ENCODE measurements around the gene DCAF15.
"Not testable (repeated sequence)": the region's sequence is repeated elsewhere in the genome, so short reads cannot be mapped to it uniquely, and the experiment has no call there.

DCAF15 gene

DNA sequence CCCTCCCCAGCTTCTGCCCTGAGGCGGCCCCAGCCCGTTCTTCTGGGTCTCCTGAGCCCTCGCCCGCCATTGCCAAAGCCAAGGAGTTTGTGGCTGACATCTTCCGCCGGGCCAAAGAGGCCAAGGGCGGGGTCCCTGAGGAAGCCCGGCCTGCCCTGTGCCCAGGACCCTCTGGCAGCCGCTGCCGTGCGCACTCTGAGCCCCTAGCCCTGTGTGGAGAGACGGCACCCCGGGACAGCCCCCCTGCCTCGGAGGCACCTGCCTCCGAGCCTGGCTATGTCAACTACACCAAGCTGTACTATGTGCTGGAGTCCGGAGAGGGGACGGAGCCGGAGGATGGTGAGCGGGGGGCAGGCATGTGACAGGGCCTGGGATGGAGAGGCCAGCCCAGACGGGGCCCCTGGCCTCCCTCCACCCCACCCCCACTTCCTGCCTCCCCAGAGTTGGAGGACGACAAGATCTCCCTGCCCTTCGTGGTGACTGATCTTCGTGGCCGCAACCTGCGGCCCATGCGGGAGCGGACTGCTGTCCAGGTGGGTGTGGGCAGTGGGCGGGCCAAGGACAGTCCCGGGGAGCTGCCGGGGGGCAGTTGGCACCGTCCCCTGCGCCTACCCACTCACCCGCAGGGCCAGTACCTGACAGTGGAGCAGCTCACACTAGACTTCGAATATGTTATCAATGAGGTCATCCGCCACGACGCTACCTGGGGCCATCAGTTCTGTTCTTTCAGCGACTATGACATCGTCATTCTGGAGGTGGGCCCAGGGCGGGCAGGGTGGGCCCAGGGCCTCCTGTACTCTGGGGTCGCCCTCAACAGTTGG lies 7.0 kb downstream of the DCAF15 start:
- DNase-seq (ENCODE audit: low read depth in 2 of 3, low spot score in 2 of 3), result no peak

DNA sequence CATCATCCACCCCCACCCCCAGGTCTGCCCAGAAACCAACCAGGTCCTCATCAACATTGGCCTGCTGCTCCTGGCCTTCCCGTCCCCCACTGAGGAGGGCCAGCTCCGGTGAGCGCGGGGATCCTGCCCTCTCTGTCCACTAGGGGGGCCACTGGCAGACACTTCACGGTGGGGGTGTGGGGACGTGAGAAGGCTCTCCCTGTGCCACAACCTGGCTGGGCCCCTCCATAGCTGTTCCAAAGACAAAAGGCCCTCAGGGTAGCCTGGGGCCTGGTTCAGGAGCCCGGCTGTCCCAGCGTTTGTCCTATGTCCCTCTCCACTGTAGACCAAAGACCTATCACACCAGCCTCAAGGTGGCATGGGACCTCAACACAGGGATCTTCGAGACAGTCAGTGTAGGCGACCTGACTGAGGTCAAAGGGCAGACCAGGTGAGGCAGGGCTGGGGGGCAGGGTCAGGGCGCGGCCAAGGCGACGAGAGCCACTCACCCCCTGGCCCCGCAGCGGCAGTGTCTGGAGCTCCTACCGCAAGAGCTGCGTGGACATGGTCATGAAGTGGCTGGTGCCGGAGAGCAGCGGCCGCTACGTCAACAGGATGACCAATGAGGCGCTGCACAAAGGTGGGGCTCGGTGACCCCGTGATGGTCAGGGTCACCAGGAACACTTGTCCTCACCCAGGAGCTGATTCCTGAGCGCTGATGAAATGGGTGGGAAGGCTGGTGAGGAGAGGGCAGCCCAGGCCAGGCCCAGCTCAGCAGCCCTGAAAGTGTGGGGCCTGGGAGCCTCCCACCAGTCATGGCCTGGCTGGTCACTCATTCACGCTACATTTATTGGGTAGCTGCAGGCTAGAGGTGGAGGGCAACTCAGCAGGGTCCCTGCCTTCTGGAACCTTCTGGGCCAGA lies 7.9 kb downstream of the DCAF15 start:
- no peak for DNase-seq (ENCODE audit: low read depth in 2 of 3, low spot score in 2 of 3)

DNA sequence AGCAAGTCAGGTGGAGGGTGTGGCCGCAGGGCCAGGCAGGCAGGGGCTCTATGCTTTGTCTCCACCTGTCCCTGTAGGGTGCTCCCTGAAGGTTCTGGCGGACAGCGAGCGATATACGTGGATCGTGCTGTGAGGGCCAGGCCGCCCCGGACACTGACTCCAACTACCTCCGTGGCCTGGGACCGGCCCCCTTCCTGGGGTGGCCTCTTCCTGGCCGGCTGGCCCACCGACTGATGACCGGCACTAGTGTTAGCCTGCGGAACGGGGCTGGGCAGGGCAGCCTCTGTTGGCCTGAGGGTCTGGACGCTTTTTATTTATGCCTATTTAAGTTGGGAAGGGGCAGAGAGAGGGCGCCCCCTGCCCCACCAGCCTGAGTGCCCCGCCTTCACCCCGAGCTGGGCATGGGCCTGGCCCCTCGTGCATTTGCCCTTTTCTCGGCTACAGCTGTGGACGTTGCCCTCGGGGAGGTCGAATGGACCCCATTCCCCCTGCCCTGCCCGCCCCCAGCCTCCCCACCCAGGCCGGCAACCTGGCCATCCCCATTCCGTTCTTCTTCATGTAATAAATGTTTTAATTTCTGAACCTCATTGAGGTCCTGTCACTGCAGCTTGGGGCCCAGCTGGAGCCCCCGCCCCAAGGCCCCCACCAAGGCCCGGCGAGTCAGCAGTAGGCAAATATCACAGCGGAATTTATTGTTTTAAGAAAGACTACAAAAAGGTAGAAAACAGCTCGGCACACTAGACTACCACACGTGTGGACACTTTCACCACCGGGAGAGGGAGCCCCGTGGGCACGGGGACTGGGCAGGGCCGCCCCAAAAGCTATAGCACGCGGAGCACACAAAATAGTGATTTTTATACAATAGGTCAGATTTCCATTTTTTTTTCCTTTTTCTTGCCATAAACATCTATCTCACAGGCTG lies 8.8 kb downstream of the DCAF15 start:
- no peak for DNase-seq (ENCODE audit: low read depth in 2 of 3, low spot score in 2 of 3)

DNA sequence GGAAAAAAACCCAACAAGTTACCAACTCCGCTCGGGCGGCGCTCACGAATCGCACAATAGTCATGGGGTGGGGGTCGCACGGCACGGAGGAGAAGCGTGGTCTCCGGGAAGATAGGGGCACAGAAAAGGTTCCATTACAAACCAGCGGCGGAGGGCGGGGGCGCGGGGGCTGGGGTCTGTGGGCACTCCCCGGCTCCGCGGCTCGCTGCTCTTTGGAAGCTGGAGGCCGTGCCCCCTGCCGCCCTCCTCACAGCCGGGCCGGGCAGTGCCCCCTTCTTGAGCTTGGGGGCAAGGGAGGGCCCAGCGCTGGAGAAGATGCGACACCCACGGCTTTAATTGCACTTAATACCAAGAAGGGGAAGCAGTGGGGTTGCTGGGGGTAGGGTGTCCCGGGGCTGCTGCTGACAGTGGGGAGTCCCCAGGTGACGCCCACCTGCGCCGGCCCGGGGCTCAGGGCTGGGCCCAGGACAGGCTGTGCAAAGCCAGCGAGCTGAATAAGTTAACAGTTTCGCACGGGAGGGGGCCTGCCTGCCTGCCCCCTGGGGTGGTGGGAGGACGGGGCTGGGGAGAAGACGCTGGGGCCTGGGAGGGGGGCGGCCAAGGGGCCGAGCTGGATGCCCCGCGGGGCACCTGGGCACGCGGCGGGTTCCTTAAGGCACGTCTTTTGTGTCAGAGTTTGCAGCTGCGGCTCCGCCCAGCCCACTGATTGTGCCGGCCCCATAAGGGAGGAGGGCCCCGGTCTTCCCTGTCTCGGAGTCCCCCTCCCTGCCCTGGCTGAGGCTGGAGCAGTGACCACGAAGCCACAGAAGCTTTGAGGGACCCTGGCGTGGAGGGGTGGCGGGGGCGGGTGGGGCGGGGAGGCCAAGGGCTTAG lies 9.8 kb downstream of the DCAF15 start:
- no peak for DNase-seq (ENCODE audit: low read depth in 2 of 3, low spot score in 2 of 3)

DNA sequence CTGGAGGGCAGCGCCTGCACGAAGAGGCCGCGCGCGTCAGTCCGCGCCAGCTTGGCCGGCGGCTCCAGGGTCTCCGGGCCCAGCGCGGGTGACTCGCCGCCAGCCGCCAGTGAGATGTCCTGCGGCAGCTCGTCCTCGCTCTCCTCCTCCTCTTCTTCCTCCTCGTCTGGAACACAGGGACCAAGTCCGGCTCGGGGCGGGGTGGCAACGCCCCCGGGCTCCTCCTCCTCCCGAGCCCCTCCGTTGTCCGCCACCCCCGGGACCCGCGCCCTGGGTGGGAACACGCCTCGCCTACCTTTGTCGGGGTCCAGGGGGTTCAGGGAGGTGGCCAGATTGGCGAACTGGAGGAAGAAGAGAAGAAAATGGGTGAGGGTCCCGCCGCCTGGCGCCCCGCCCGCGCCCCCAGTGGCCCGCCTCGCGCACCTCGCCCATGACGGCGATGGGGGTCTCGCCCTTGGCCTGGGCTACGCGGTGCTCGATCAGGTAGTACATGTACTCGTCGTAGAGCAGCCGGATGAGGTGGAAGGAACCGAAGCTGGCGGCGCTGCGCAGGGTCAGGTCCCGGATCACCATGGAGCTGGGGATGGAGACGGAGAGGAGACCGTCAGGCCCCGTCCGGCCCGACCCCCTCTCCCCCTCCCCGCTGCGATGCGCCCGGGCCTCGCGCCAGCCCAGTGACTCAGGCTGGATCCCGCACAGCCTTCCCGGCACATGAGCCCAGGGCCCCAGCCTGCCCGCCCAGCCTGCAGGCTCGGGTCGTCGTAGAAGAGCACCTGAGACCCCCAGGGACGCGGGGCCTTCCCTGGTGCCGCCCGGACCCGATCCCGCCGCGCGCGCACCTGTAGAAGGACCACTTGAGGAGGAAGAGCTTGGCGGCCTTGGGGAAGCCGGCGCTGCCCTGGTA lies 10.6 kb downstream of the DCAF15 start:
- DNase-seq (ENCODE audit: low read depth in 2 of 3, low spot score in 2 of 3), result no peak

DNA sequence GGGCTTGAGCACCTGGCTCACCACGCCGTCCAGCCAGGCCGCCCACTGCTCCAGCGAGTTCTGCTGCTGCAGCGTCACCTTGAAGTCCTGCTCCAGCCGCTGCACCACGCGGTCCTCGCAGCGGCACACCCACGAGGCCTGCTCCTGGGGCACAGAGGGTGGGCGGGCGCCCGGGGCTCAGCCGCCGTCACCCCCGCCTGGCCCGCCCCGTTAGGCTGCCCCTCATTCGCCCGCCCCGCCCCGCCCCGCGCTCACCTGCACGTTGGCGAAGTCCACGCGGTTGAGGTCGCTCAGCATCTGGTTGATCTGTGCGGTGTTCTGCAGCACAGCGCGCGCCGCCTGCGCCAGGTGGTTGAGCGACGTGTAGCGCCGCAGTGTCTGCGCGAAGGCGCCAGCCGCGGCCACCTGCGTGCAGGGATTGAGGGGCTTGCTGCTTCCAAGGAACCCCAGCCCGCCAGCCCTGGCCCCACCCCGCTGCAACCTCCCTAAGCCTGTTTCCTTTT lies 11.3 kb downstream of the DCAF15 start:
- no peak for DNase-seq (ENCODE audit: low read depth in 2 of 3, low spot score in 2 of 3)

DNA sequence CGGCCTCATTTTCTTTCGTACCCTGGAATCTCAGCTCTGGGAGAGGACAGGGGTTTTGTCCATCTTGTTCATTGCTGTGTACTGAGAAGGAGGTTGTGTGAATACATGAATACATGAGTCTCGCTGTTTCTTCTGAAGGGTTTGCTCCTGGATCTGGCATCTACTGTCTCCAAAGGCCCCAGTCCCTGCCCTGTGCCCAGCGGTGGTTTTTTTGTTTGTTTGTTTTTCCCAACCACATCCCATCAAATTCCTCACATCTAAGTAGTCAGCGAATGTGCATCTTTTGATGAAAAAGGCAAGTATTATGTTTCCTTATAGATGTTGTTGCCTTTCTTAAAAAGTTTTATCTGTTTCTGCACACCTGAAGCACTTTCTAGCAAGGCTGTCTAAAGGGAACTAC lies 12.5 kb downstream of the DCAF15 start:
- no peak for DNase-seq (ENCODE audit: low read depth in 2 of 3, low spot score in 2 of 3)

DNA sequence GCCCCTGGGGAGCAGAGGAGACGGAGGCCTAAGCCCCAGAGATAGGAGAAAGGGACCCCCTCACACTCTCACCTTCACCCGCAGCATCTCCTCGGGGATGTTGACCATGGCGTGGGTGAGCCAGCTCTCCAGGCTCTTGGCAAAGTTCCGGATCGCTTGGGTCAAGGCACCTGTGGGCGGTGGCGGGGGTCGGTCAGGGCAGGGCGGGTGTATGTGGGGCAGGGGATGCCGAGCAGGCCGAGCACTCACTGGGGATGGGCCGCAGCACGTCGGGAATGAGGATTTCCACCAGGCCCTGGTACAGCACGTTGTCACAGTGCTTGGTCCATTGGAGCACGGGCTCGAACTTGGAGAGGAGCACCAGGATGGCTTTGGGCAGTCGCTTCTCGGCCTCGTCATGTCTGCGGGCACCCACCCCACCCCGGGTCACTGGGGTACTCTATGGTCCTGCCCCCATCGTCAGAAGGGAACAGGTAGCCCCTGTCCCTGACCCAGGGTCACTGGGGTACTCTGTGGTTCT lies 13.1 kb downstream of the DCAF15 start:
- no peak for DNase-seq (ENCODE audit: low read depth in 2 of 3, low spot score in 2 of 3)

DNA sequence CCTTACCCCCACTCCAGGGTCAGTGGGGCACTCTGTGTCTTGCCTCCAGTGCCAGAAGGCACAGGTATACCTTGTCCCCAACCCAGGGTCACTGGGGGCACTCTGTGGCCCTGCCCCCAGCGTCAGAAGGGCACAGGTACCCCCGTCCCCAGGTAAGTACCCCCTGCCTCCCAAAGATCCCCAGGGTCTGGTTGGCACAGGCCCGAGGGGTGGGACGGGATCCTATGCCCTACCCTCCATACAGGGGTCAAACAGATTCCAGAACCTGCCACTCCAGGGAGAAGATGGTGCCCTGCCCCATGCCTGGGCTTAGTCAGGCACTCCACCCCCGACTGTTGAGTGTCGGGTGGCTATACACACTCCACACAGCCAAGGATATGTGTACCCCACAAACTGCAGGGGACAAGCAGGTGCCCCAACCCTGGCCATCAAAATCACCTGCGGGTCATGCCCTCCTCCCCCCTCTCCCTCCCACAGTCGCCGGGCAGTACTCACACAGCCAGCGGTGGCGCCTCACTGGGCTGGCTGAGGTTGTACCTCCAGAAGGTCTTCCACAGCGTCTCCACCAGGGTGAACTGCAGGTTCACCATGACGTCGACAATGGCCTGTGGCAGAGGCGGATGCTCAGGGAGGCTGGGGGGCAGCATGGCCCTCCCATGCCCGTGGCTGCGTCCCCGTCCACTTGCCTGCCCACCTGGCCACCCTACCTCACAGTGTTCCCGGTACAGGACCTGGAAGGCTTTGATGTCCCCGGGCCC lies 13.8 kb downstream of the DCAF15 start:
- DNase-seq (ENCODE audit: low read depth in 2 of 3, low spot score in 2 of 3), result no peak

DNA sequence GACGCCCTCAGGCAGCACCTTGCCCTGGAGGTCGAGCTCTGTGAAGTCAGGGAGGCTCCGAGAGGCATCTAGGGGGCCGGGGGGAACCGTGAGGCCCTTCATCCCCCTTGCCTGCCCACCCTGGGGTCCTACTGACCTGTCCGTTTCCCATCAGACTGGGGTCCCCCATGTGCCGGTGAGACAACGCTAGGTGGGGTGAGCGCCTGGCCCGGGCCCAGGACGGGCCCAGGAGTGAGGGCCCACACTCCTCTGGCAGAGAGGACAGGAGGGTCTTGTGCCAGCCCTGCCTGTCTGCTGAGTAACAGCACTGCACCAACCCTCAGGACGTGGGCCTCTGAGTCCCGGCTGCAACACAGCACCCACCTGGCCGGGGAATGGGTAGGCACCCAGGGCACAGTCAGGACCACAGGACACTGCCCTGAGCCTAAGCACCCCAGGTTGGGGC lies 14.4 kb downstream of the DCAF15 start:
- DNase-seq (ENCODE audit: low read depth in 2 of 3, low spot score in 2 of 3), result no peak

DNA sequence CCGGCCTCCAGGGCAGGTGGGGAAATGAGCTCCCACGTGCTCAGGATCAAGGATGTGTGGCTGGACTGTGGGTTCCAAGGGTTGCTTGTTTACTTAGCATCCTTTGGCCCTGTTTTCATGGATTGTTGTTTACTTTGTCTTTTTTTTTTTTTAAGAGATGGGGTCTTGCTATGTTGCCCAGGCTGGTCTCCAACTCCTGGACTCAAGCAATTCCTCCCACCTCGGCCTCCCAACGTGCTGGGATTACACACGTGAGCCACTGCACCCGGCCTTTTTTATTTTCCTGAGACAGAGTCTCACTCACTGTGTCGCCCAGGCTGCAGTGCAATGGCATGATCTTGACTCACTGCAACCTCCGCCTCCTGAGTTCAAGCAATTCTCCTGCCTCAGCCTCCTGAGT lies 14.9 kb downstream of the DCAF15 start:
- DNase-seq (ENCODE audit: low read depth in 2 of 3, low spot score in 2 of 3), result not testable (repeated sequence)

DNA sequence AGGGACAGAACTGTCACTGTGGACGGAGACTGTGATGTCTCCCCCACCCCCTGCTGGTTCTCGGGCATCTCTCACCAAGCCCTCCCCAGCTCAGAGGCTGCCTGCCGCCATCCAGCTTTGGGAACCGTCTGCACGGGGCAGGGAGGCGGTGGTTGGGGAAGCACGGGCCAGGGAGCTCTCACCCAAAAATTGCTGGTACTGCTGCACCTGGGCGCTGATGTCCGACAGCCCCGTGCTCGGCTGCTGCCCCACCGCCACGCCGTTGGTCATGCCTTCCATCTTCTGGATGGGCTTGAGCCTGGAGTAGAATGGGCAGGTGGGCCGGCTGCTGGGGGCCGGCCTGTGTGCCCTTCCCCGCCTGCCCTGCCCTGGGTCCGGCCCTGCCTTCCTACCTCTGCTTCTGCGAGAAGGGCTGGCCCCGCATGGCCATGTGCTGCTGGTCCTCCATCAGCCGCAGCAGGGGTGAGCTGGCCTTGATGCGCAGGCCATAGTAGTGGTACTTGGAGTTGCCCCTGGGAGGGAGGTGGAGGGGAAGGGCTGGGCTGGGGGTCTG lies 16.1 kb downstream of the DCAF15 start:
- DNase-seq (ENCODE audit: low read depth in 2 of 3, low spot score in 2 of 3), result no peak

DNA sequence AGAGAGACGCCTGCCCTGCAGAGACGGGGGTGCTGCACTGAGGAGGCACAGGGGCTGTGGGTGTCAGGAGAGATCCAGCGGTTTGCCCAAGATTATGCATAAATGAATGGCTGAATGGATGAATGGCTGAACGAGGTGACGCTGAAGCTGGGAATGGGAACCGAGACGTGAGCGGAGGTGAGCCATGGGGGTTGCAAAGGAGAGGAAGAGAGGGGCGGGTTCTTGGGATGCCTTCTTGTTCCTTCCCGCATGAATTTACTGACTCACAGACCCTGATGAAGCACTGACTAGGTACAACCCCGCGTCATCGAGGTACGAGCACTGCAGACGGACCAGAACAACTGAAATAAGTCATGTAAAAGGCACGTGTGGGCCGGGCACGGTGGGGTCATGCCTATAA lies 16.7 kb downstream of the DCAF15 start:
- DNase-seq (ENCODE audit: low read depth in 2 of 3, low spot score in 2 of 3), result no peak

DNA sequence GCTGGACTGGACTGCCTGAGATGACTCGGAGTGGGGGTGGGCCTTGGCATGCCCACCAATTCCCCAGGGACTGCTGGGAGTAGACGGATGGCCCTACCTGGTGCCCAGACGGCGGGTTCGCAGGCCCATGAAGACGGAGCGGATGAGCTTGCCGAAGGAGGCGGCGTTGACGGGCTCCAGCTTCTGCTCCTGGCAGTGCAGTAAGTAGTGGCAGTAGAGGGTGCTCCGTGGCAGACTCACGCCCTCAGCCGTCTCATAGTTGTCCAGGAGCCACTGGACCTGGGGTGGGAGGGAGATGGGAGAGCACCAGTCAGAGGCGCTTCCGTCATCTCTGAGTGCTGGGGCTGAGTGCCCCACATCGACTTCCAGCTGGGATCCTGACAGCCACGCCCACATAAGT lies 17.6 kb downstream of the DCAF15 start:
- DNase-seq (ENCODE audit: low read depth in 2 of 3, low spot score in 2 of 3), result no peak

DNA sequence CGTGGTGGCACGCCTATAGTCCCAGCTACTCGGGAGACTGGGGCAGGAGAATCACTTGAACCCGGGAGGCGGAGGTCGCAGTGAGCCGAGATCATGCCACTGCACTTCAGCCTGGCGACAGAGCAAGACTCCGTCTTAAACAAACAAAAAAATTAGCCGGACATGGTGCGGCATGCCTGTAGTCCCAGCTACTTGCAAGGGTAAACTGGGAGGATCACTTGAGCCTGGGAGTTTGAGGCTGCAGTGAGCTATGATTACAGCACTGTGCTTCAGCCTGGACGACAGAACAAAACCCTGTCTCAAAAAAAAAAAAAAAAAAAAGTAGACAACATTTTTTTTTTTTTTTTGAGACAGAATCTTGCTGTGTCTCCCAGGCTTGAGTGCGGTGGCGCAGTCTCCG lies 19.6 kb downstream of the DCAF15 start:
- not testable (repeated sequence) for DNase-seq (ENCODE audit: low read depth in 2 of 3, low spot score in 2 of 3)

DNA sequence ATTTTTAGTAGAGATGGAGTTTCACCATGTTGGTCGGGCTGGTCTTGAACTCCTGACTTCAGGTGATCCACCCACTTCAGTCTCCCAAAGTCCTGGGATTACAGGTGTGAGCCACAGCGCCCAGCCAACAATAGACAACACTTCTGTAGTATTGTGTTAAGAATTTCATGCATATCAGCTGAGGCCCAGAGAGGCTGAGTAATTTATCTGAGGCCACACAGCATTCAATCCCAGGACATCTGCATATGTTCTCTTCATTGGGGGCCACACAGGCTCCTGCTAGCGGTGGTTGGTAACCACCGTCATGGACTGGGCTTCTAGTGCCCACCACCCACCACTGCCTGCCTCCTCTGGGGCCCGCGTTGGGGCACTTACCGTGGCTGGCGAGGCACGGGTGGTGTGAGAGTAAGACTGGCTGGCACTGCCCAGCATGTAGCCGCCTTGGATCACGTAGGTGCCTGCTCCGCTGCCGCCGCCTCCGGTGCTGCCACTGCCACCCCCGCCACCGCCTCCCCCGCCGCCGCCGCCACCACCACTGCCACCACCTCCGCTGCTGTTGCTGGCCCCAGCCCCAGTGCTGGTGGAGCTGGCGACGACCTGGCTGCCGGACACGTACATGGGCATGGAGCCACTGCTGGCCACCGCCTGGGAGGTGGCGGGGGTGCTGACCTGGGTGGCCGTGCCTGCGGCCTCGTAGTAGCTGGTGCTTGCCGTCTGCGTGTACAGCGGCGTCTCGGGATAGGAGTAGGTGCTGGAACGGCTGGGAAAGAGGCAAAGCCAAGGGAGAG lies 20.3 kb downstream of the DCAF15 start:
- no peak for DNase-seq (ENCODE audit: low read depth in 2 of 3, low spot score in 2 of 3)

DNA sequence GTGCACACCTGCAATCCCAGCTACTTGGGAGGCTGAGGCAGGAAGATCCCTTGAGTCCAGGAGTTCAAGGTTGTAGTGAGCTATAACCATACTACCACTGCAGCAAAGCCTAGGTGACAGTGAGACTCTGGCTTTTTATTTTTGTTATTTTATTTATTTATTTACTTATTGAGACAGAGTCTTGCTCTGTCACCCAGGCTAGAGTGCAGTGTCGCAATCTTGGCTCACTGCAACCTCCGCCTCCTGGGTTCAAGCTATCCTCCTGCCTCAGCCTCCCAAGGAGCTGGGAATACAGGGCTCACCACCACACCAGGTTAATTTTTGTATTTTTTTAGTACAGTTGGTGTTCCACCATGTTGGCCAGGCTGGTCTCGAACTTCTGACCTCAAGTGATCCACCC lies 21.2 kb downstream of the DCAF15 start:
- DNase-seq (ENCODE audit: low read depth in 2 of 3, low spot score in 2 of 3), result not testable (repeated sequence)
